A549 (cell line): Measurements from ENCODE around the gene TSSK2. TPM values are rescaled to one million over a fixed set of nuclear protein-coding genes. Genes with fewer than 3 reads are reported as not detected.

Experiments used
- ATAC-seq, 2 experiments: fragments of 200-7000 bp in 1 of 2; fragments of >200 bp in 1 of 2; cut with Nextera tagmentation in 1 of 2; cut with Tn5 transposase in 1 of 2; 3 replicates each; pipeline versions ENCODE4 v1.8.0 to v1.9.1; 2018 to 2020; ENCODE audit warnings: mild to moderate bottlenecking in 1 of 2, moderate library complexity in 1 of 2
- CTCF ChIA-PET: fragments of 300-600 bp; sonication (Branson Sonifier 250); formaldehyde crosslinking; extraction: SDS; loops from one replicate; lab custom pipeline; 2021; ENCODE audit warnings: antibody characterized with exemption, inconsistent platforms; lab: Yijun Ruan, JAX
- POLR2A ChIA-PET: fragments of 350-600 bp; formaldehyde crosslinking; extraction: SDS; loops from one replicate; lab custom pipeline; 2021; ENCODE audit warnings: antibody characterized with exemption, inconsistent platforms; lab: Yijun Ruan, JAX
- DNase-seq, 2 experiments: peaks; one replicate each; pipeline versions ENCODE4 v3.0.0 to v3.0.0-alpha.2; 2011 to 2016; ENCODE audit warnings: low read depth in 1 of 2, low spot score in 1 of 2
- FAIRE-seq: peaks from 2 replicates; lab custom pipeline; 2011; peaks lifted over from hg19 to GRCh38; lab: Jason Lieb, UNC
- H3K27ac ChIP-seq, 2 experiments: fragments of >200 bp; sonication (Bioruptor Twin); formaldehyde crosslinking; 3 replicates each; pipeline ENCODE4 v1.5.1; 2016 to 2017
- H3K4me1 ChIP-seq: fragments of >200 bp; sonication (Bioruptor Twin); formaldehyde crosslinking; 3 replicates; pipeline ENCODE4 v1.6.1; 2016
- H3K4me2 ChIP-seq: fragments of >200 bp; sonication (Bioruptor Twin); formaldehyde crosslinking; 3 replicates; pipeline ENCODE4 v1.6.1; 2016
- H3K4me3 ChIP-seq: fragments of >200 bp; sonication (Bioruptor Twin); formaldehyde crosslinking; 3 replicates; pipeline ENCODE4 v1.5.1; 2016
- H3K9me3 ChIP-seq: fragments of >200 bp; sonication (Bioruptor Twin); formaldehyde crosslinking; 3 replicates; pipeline ENCODE4 v1.6.1; 2016
- CHD4 ChIP-seq: fragments of 200-600 bp; sonication (generic); IDR thresholded peaks from 2 replicates; pipeline ENCODE4 v1.6.1; 2016; ENCODE audit warnings: antibody characterized with exemption, mild to moderate bottlenecking, borderline replicate concordance
- E2F6 ChIP-seq: IDR thresholded peaks from 2 replicates; pipeline ENCODE4 v1.6.1; 2012; ENCODE audit warnings: low read depth, borderline replicate concordance
- EHF ChIP-seq: fragments of 250-450 bp; sonication (Bioruptor Pico); IDR thresholded peaks from 2 replicates; pipeline ENCODE4 v1.5.0; 2020; ENCODE audit warnings: mild to moderate bottlenecking
- EHMT2 ChIP-seq: fragments of 200-600 bp; sonication (generic); IDR thresholded peaks from 2 replicates; pipeline ENCODE4 v1.6.1; 2016; ENCODE audit warnings: antibody characterized with exemption, low read depth, mild to moderate bottlenecking, moderate library complexity
- EP300 ChIP-seq, 2 experiments: fragments of >200 bp; sonication (Bioruptor Twin); formaldehyde crosslinking; IDR thresholded peaks; 2 replicates in 1 of 2; 3 replicates in 1 of 2; pipeline ENCODE4 v1.6.1; 2016 to 2017
- FOSL2 ChIP-seq, 2 experiments: fragments of 450-650 bp in 1 of 2; fragments of >200 bp in 1 of 2; sonication (Bioruptor Twin) in 1 of 2; formaldehyde crosslinking; IDR thresholded peaks; 2 replicates each; pipeline versions ENCODE4 v1.5.0 to v1.6.1; 2016 to 2020; ENCODE audit warnings: mild to moderate bottlenecking in 1 of 2, moderate library complexity in 1 of 2
- FOXS1 ChIP-seq: fragments of 250-450 bp; sonication (Bioruptor Pico); IDR thresholded peaks from 2 replicates; pipeline ENCODE4 v1.5.0; 2020; ENCODE audit warnings: mild to moderate bottlenecking, moderate library complexity
- GATA3 ChIP-seq: IDR thresholded peaks from 2 replicates; pipeline ENCODE4 v1.6.1; 2012; ENCODE audit warnings: borderline replicate concordance
- HEYL ChIP-seq: fragments of 250-450 bp; sonication (Bioruptor Pico); IDR thresholded peaks from 2 replicates; pipeline ENCODE4 v1.8.0; 2021; ENCODE audit warnings: mild to moderate bottlenecking, moderate library complexity
- HMGXB4 ChIP-seq: fragments of 250-450 bp; sonication (Bioruptor Pico); IDR thresholded peaks from 2 replicates; pipeline ENCODE4 v1.5.0; 2021; ENCODE audit warnings: mild to moderate bottlenecking, moderate library complexity, borderline replicate concordance
- JUNB ChIP-seq: fragments of >200 bp; sonication (Bioruptor Twin); formaldehyde crosslinking; IDR thresholded peaks from 2 replicates; pipeline ENCODE4 v1.6.1; 2016
- KDM5A ChIP-seq: fragments of 200-600 bp; sonication (generic); IDR thresholded peaks from 2 replicates; pipeline ENCODE4 v1.6.1; 2016; ENCODE audit warnings: antibody characterized with exemption, mild to moderate bottlenecking
- MAZ ChIP-seq: fragments of 150-350 bp; IDR thresholded peaks from 2 replicates; pipeline ENCODE4 v1.6.1; 2014; ENCODE audit warnings: antibody characterized with exemption, low read depth, low read length, borderline replicate concordance
- MYC ChIP-seq: IDR thresholded peaks from 2 replicates; pipeline ENCODE4 v1.6.1; 2012; ENCODE audit warnings: mild to moderate bottlenecking, inconsistent platforms, low read length, improper control_type of control experiment, borderline replicate concordance
- NPAS2 ChIP-seq: fragments of 250-450 bp; sonication (Bioruptor Pico); IDR thresholded peaks from 2 replicates; pipeline ENCODE4 v1.8.0; 2022; ENCODE audit warnings: mild to moderate bottlenecking, moderate library complexity, borderline replicate concordance
- PHF8 ChIP-seq: fragments of 200-600 bp; sonication (generic); IDR thresholded peaks from 2 replicates; pipeline ENCODE4 v1.6.1; 2016; ENCODE audit warnings: low read depth, mild to moderate bottlenecking, antibody characterized with exemption, moderate library complexity, borderline replicate concordance
- POLR2AphosphoS2 ChIP-seq: conservative IDR thresholded peaks from 2 replicates; pipeline ENCODE4 v1.6.1; 2012; ENCODE audit warnings: low read length, improper control_type of control experiment, inconsistent platforms
- RAD21 ChIP-seq, 2 experiments: fragments of >200 bp in 1 of 2; sonication (Bioruptor Twin) in 1 of 2; formaldehyde crosslinking in 1 of 2; IDR thresholded peaks in 1 of 2; conservative IDR thresholded peaks in 1 of 2; 2 replicates in 1 of 2; 3 replicates in 1 of 2; pipeline ENCODE4 v1.6.1; 2012 to 2018; ENCODE audit warnings: inconsistent platforms in 1 of 2
- RARB ChIP-seq: fragments of 250-450 bp; sonication (Bioruptor Pico); IDR thresholded peaks from 2 replicates; pipeline ENCODE4 v1.8.0; 2021; ENCODE audit warnings: mild to moderate bottlenecking, moderate library complexity
- RCOR1 ChIP-seq: fragments of 150-350 bp; IDR thresholded peaks from 2 replicates; pipeline ENCODE4 v1.6.1; 2014; ENCODE audit warnings: antibody characterized with exemption, low read length, low read depth
- SMC3 ChIP-seq: fragments of >200 bp; sonication (Bioruptor Twin); formaldehyde crosslinking; IDR thresholded peaks from 3 replicates; pipeline ENCODE4 v1.6.1; 2018; ENCODE audit warnings: inconsistent platforms
- TP53 ChIP-seq: fragments of 250-450 bp; sonication (Bioruptor Pico); IDR thresholded peaks from 2 replicates; pipeline ENCODE4 v1.5.0; 2021; ENCODE audit warnings: mild to moderate bottlenecking, moderate library complexity
- ZFP36 ChIP-seq: fragments of 450-650 bp; IDR thresholded peaks from 2 replicates; pipeline ENCODE4 v1.6.1; 2014; ENCODE audit warnings: borderline replicate concordance; ENCODE audit not compliant: partially characterized antibody
- WGBS: methylation state at CpG from one replicate; pipeline ENCODE4 v1.1.6; 2017; ENCODE audit errors: missing lambda C conversion rate; 5-methylcytosine and 5-hydroxymethylcytosine counted together
- polyA plus RNA-seq, 4 experiments: library from polyadenylated mRNA; depleted of rRNA in 3 of 4; stranded (reverse); fragments of >200 nt; fragmentation: RNase III in 1 of 4; extraction: RNeasy Plus Mini Kit Qiagen cat#74134 plus additional on column Dnase treatment in 1 of 4; gene quantifications; 2 replicates in 3 of 4; 3 replicates in 1 of 4; pipeline ENCODE4 v1.2.3, GENCODE V29; 2011 to 2017
- TF ChIP-seq, protein P1 (sequence below): IDR thresholded peaks from 2 replicates; pipeline ENCODE4 v1.6.1; 2012
- TF ChIP-seq, protein P2 (sequence below): fragments of >200 bp; sonication (Bioruptor Twin); formaldehyde crosslinking; IDR thresholded peaks from 3 replicates; pipeline ENCODE4 v1.6.1; 2016
- TF ChIP-seq, protein P3 (sequence below): IDR thresholded peaks from 2 replicates; pipeline ENCODE4 v1.6.1; 2012

Gene TSSK2
- polyA plus RNA-seq, 2 of the 4 experiments (the other 2 are of a cell fraction) = not detected

DNA sequence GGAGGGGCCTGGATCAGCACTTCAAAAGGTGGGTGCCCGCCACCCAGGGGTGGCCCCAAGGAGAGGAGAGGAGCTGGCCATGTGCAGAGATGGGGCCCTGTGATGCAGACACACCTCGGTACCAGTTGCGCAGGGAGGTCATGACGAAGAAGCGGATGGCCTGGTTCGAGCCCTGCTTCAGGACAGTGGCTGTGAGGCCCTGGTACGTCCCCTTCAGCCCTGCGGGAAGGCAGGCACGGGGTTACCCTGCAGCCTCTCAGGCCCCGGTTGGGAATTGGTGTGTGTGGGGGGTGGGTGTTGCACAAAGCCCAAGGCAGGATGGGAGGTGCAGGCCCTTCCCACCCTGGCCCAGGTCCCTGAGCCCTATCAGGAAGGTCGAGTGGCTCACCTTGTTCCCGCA, 45.6 kb downstream of the TSSK2 start:
- Histone ChIP-seq H3K27ac (peak overlapping the region in 1 of 2 experiments; percentile 98; a peak in 3 of 6 replicates), H3K9me3 (no peaks in the 10 kb centered on the region), H3K4me3 (no peak overlapping the region), H3K4me2 (peak overlapping the region; percentile 80), H3K4me1 (peaks cover 49% of the 10 kb centered on the region)
- ChIA-PET CTCF (no interaction called here), POLR2A (no interaction called here)
- DNase-seq (no peak), ATAC-seq (no peak), FAIRE-seq (no peak)
- 75% methylated on average over 6 of the region's 12 CpGs for WGBS
- TF ChIP-seq RCOR1 = no peak

DNA sequence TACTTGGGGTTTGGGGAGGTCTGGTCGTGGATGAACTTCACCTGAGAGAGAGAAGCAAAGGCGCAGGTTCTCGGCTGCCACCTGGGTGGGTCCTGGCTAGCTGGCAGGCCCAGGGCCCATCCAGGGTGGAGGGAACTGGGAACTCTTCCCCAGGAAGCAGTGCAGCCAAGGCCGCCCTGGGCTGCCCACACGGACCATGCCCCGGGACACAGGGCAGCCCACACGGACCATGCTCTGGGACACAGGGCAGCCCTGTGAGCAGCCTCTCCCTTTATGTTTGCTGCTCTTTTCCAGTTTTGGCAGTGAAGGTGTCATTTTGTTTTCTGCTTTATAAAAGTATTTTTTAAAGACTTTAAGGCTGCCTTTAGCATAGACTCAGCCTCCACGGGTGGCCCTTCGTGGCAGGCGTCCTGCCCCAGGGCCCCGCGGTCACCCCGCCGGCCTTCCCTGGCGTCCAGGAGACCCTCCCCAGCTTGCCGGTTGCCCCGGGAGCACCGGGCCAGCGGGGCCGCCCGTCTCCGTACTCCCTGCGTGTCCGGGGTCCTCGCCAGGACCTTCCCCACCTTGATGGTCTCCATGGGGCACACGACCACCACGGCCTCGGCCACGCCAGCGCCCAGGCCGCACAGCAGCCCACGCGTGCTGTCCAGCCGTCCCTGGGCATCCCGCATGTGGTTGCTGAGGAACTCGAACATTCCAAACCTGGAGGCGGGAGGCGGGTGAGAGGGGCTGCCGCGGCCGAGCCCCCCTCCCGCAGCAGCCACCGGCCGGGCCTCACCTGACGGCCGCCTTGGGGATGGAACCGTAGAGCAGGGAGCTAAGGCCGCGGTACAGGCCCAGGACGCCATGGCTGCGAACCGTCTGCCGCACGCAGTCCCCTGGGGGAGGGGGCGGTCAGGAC, 46.3 kb downstream of the TSSK2 start:
- no peak for TF ChIP-seq EP300 (IDR thresholded peaks at IDR 0.05)
- TF ChIP-seq, protein P1, sequence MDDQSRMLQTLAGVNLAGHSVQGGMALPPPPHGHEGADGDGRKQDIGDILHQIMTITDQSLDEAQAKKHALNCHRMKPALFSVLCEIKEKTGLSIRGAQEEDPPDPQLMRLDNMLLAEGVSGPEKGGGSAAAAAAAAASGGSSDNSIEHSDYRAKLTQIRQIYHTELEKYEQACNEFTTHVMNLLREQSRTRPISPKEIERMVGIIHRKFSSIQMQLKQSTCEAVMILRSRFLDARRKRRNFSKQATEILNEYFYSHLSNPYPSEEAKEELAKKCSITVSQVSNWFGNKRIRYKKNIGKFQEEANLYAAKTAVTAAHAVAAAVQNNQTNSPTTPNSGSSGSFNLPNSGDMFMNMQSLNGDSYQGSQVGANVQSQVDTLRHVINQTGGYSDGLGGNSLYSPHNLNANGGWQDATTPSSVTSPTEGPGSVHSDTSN = no peak
- TF ChIP-seq FOSL2 (IDR thresholded peaks at IDR 0.05) = no peak
- TF ChIP-seq FOSL2 (CRISPR knock-in tag; IDR thresholded peaks at IDR 0.05) = no peak
- no peak for TF ChIP-seq JUNB
- TF ChIP-seq KDM5A = no peak
- TF ChIP-seq HEYL (CRISPR knock-in tag) = no peak
- no peak for TF ChIP-seq E2F6
- no peak for TF ChIP-seq CHD4
- no peak for TF ChIP-seq RARB
- TF ChIP-seq POLR2AphosphoS2 = no peak
- ATAC-seq (no peak), FAIRE-seq (no peak), DNase-seq (no peak)
- Histone ChIP-seq H3K4me3 (peak overlapping the region; percentile 80), H3K4me1 (peaks cover 49% of the 10 kb centered on the region), H3K4me2 (peak overlapping the region; percentile 80), H3K27ac (peak overlapping the region; percentile 93 to 98), H3K9me3 (no peaks in the 10 kb centered on the region)
- ChIA-PET POLR2A (no interaction called here), CTCF (interaction anchor here (1.5 kb wide), 1 partner anchor 38 kb away, joined by 3 read pairs; no protein-coding TSS in a partner anchor)
- 43% methylated on average over 7 of the region's 55 CpGs for WGBS

- H3K9me3 ChIP-seq = no peaks in the 10 kb centered on the region
- peak overlapping the region; percentile 80 for H3K4me2 ChIP-seq
- peak; percentile 6 to 17; a peak in 4 of 6 replicates for ATAC-seq
- peak in 1 of 2 experiments; percentile 13 for DNase-seq
- H3K4me3 ChIP-seq = peak overlapping the region; percentile 80
- H3K4me1 ChIP-seq = peaks cover 42% of the 10 kb centered on the region
- CTCF ChIA-PET = interaction anchor here (0.9 to 2.4 kb wide), 6 partner anchors 11 to 180 kb away, joined by 3 to 24 read pairs (median 3); no protein-coding TSS in a partner anchor
- peak overlapping the region; percentile 93 to 98 for H3K27ac ChIP-seq
- WGBS = 0% methylated on average over 13 of the region's 80 CpGs
- POLR2A ChIA-PET = interaction anchor here (0.8 to 1.8 kb wide), 2 partner anchors 34 to 253 kb away, joined by 3 to 5 read pairs; partner anchors contain the start of genes ESS2 and HIRA
- FAIRE-seq = no peak
- no peak for TF ChIP-seq MAZ
- TF ChIP-seq FOXS1 (CRISPR knock-in tag) = no peak
- no peak for TF ChIP-seq RAD21 (conservative IDR thresholded peaks at IDR 0.05 in 1 of 2, IDR thresholded peaks at IDR 0.05 in 1 of 2)
- TF ChIP-seq TP53 (CRISPR knock-in tag) = no peak
- TF ChIP-seq, protein P2, sequence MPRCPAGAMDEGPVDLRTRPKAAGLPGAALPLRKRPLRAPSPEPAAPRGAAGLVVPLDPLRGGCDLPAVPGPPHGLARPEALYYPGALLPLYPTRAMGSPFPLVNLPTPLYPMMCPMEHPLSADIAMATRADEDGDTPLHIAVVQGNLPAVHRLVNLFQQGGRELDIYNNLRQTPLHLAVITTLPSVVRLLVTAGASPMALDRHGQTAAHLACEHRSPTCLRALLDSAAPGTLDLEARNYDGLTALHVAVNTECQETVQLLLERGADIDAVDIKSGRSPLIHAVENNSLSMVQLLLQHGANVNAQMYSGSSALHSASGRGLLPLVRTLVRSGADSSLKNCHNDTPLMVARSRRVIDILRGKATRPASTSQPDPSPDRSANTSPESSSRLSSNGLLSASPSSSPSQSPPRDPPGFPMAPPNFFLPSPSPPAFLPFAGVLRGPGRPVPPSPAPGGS = no peak
- 0 out of 2 replicates have a peak, but pooled peaks have one; percentile 49 for TF ChIP-seq EHF (CRISPR knock-in tag)
- no peak for TF ChIP-seq EHMT2
- no peak for TF ChIP-seq SMC3
- no peak for TF ChIP-seq MYC
- TF ChIP-seq, protein P3, sequence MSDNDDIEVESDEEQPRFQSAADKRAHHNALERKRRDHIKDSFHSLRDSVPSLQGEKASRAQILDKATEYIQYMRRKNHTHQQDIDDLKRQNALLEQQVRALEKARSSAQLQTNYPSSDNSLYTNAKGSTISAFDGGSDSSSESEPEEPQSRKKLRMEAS = no peak
- TF ChIP-seq HMGXB4 = no peak
- no peak for TF ChIP-seq GATA3
- TF ChIP-seq PHF8 = peak; percentile 42; the same call in 1 of the 2 replicates
- TF ChIP-seq ZFP36 = no peak
- no peak for TF ChIP-seq NPAS2 (CRISPR knock-in tag)
- TF ChIP-seq RCOR1 = no peak
These were observed 47.1 kb downstream of the TSSK2 start for GRCh38 chr22:19178065-19178656.
